Lower leg skin (tissue), 4 donors: Measurements from ENCODE around the gene DIRAS1. TPM values are rescaled to one million over a fixed set of nuclear protein-coding genes. Genes with fewer than 3 reads are reported as not detected.

ENCODE experiments used
- DNase-seq, 2 donors: peaks; one replicate each; pipeline ENCODE4 v3.0.0-alpha.2; 2019; ENCODE audit warnings: low spot score in 2 of 2
- H3K4me3 ChIP-seq: fragments of 200-600 bp; sonication (generic); 2 replicates; pipeline ENCODE4 v1.5.1; 2017; ENCODE audit warnings: mild to moderate bottlenecking, low read depth; ENCODE audit not compliant: poor library complexity, severe bottlenecking
- CTCF ChIP-seq, 3 donors: fragments of 450-650 bp; IDR thresholded peaks; one replicate each; pipeline ENCODE4 v1.5.1; 2016; ENCODE audit warnings: antibody characterized with exemption in 3 of 3, mild to moderate bottlenecking in 3 of 3, moderate library complexity in 2 of 3
- POLR2A ChIP-seq, 2 donors: fragments of 450-650 bp; IDR thresholded peaks; one replicate each; pipeline ENCODE4 v1.6.1; 2016 to 2017; ENCODE audit warnings: antibody characterized with exemption in 2 of 2, mild to moderate bottlenecking in 1 of 2, moderate library complexity in 1 of 2
- WGBS, 2 donors: methylation state at CpG; one replicate each; pipeline ENCODE4 v1.1.5; 2018; 5-methylcytosine and 5-hydroxymethylcytosine counted together
- intact Hi-C: fragments of 100-400 bp; cut with DNase I; formaldehyde crosslinking; loops from one replicate; pipeline ENCODE4 v1.15.0; 2023; ENCODE audit warnings: low total_unique reads
- total RNA-seq, 4 donors: library from RNA; depleted of rRNA; stranded (reverse); fragments of >200 nt; gene quantifications; one replicate each; pipeline ENCODE4 v1.1.0, GENCODE V29; 2016

DIRAS1 gene
- total RNA-seq, 4 donors from 2014 or later: 0.46 to 6.1 (median 3.4) TPM

GRCh38 chr19:2711875-2712205, 9.3 kb downstream of the DIRAS1 start:
- intact Hi-C loops: loop anchor here (5.0 kb wide), 1 partner anchor 35 kb away; no protein-coding TSS in a partner anchor
- TF ChIP-seq CTCF (IDR thresholded peaks at IDR 0.05) (no peak), POLR2A (IDR thresholded peaks at IDR 0.05) (no peak)
- no peak overlapping the region for H3K4me3 ChIP-seq
- DNase-seq: no peak
- 62 to 68% methylated on average over 5 of the region's 5 CpGs for WGBS, 2 donors

GRCh38 chr19:2711172-2711874, 9.8 kb downstream of the DIRAS1 start:
- intact Hi-C loops: loop anchor here (5.0 kb wide), 1 partner anchor 36 kb away; no protein-coding TSS in a partner anchor
- TF ChIP-seq POLR2A (IDR thresholded peaks at IDR 0.05): no peak
- TF ChIP-seq CTCF (IDR thresholded peaks at IDR 0.05): no peak
- no peak overlapping the region for H3K4me3 ChIP-seq
- no peak for DNase-seq
- whole genome bisulfite sequencing, 2 donors: 67 to 71% methylated on average over 17 of the region's 17 CpGs

GRCh38 chr19:2706251-2706650, 14.9 kb downstream of the DIRAS1 start:
- TF ChIP-seq POLR2A (IDR thresholded peaks at IDR 0.05): no peak
- TF ChIP-seq CTCF (IDR thresholded peaks at IDR 0.05): no peak
- intact Hi-C loops: no loop called here
- no peak overlapping the region for H3K4me3 ChIP-seq
- DNase-seq: no peak
- 95% methylated on average over 5 of the region's 5 CpGs for WGBS, 2 donors

- no peak overlapping the region for H3K4me3 ChIP-seq
- no peak for DNase-seq
- intact Hi-C loops: no loop called here
- 75 to 84% methylated on average over 6 of the region's 6 CpGs for WGBS, 2 donors
- TF ChIP-seq CTCF (IDR thresholded peaks at IDR 0.05) (no peak), POLR2A (IDR thresholded peaks at IDR 0.05) (no peak)
Measured at GRCh38 chr19:2703691-2704216, 17.4 kb downstream of the DIRAS1 start.

GRCh38 chr19:2703077-2703437, 18.1 kb downstream of the DIRAS1 start:
- WGBS, 2 donors: 77 to 81% methylated on average over 5 of the region's 5 CpGs
- intact Hi-C loops: no loop called here
- TF ChIP-seq POLR2A (IDR thresholded peaks at IDR 0.05): no peak
- no peak for TF ChIP-seq CTCF (IDR thresholded peaks at IDR 0.05)
- DNase-seq: no peak
- no peak overlapping the region for H3K4me3 ChIP-seq
